Keratinocyte (primary cell): ENCODE results near the gene UNC5A. TPM values are rescaled to one million over a fixed set of nuclear protein-coding genes. Genes with fewer than 3 reads are reported as not detected.

ENCODE experiments used
- DNase-seq: peaks from one replicate; pipeline ENCODE4 v3.0.0-alpha.2; 2011; ENCODE audit warnings: low read depth, missing footprints, low spot score
- FAIRE-seq: peaks from 2 replicates; lab custom pipeline; 2011; peaks lifted over from hg19 to GRCh38; lab: Jason Lieb, UNC
- H2AFZ ChIP-seq: 2 replicates; pipeline ENCODE4 v1.6.0; 2012; ENCODE audit warnings: low read length, control low read depth, inconsistent platforms; ENCODE audit not compliant: control insufficient read depth
- H3K27ac ChIP-seq: 2 replicates; pipeline ENCODE4 v1.5.1; 2011; ENCODE audit warnings: low read length; ENCODE audit not compliant: control insufficient read depth, insufficient read depth
- H3K27me3 ChIP-seq: 3 replicates; pipeline ENCODE4 v1.6.0; 2011; ENCODE audit warnings: low read length; ENCODE audit not compliant: control insufficient read depth, insufficient read depth; ENCODE audit errors: extremely low read depth
- H3K36me3 ChIP-seq, 2 experiments: 2 replicates in 1 of 2; 3 replicates in 1 of 2; pipeline ENCODE4 v1.5.1; 2011; ENCODE audit warnings: low read length in 2 of 2, mild to moderate bottlenecking in 1 of 2; ENCODE audit not compliant: control insufficient read depth in 2 of 2, insufficient read depth in 2 of 2; ENCODE audit errors: extremely low read depth in 1 of 2
- H3K4me1 ChIP-seq: 3 replicates; pipeline ENCODE4 v1.5.1; 2011; ENCODE audit warnings: low read length; ENCODE audit not compliant: control insufficient read depth, insufficient read depth; ENCODE audit errors: extremely low read depth
- H3K4me2 ChIP-seq: 3 replicates; pipeline ENCODE4 v1.6.0; 2011; ENCODE audit warnings: low read depth, low read length; ENCODE audit not compliant: control insufficient read depth, insufficient read depth; ENCODE audit errors: extremely low read depth
- H3K4me3 ChIP-seq, 3 experiments: fragments of 200-600 bp in 1 of 3; sonication (generic) in 1 of 3; 2 replicates in 2 of 3; 3 replicates in 1 of 3; pipeline ENCODE4 v1.5.1; 2011 to 2016; ENCODE audit warnings: low read length in 3 of 3, mild to moderate bottlenecking in 3 of 3, control low read depth in 2 of 3, inconsistent platforms in 1 of 3, low read depth in 1 of 3, mixed read lengths in 1 of 3, mixed run types in 1 of 3, moderate library complexity in 1 of 3; ENCODE audit not compliant: control insufficient read depth in 2 of 3, insufficient read depth in 2 of 3; ENCODE audit errors: extremely low read depth in 1 of 3
- H3K79me2 ChIP-seq: 2 replicates; pipeline ENCODE4 v1.6.0; 2012; ENCODE audit warnings: low read length; ENCODE audit not compliant: control insufficient read depth, insufficient read depth
- H3K9ac ChIP-seq: 3 replicates; pipeline ENCODE4 v1.6.0; 2011; ENCODE audit warnings: low read length; ENCODE audit not compliant: control insufficient read depth, insufficient read depth; ENCODE audit errors: extremely low read depth
- H3K9me1 ChIP-seq: 3 replicates; pipeline ENCODE4 v1.6.0; 2011; ENCODE audit warnings: low read length; ENCODE audit not compliant: control insufficient read depth, insufficient read depth; ENCODE audit errors: extremely low read depth
- H3K9me3 ChIP-seq: 2 replicates; pipeline ENCODE4 v1.5.1; 2012; ENCODE audit warnings: low read depth, low read length; ENCODE audit not compliant: control insufficient read depth
- H4K20me1 ChIP-seq: 3 replicates; pipeline ENCODE4 v1.6.0; 2011; ENCODE audit warnings: low read length; ENCODE audit not compliant: control insufficient read depth, insufficient read depth; ENCODE audit errors: extremely low read depth
- CTCF ChIP-seq, 3 experiments: IDR thresholded peaks in 1 of 3; conservative IDR thresholded peaks in 1 of 3; optimal IDR thresholded peaks in 1 of 3; 2 replicates in 2 of 3; 3 replicates in 1 of 3; pipeline versions ENCODE3 to v1.5.1; 2011; ENCODE audit warnings: low read length in 3 of 3, mild to moderate bottlenecking in 3 of 3, moderate library complexity in 2 of 3, control low read depth in 1 of 3, inconsistent platforms in 1 of 3; ENCODE audit not compliant: insufficient read depth in 2 of 3; ENCODE audit errors: extremely low read depth in 1 of 3
- EZH2 ChIP-seq: IDR thresholded peaks from one replicate; pipeline ENCODE4 v1.6.1; 2012; ENCODE audit warnings: inconsistent platforms, mild to moderate bottlenecking, low read length, moderate library complexity
- dilution Hi-C: fragments of 300-500 bp; cut with MboI; formaldehyde crosslinking; loops from one replicate; pipeline ENCODE4 v1.7.0; 2020; ENCODE audit warnings: low sequenced_read_pairs; ENCODE audit not compliant: extremely low pct_ligation_motif_present
- polyA plus RNA-seq, 5 experiments: library from polyadenylated mRNA; depleted of rRNA in 3 of 5; stranded (reverse) in 3 of 5; stranded (forward) in 1 of 5; unstranded in 1 of 5; fragments of >200 nt; gene quantifications; 1 replicate in 1 of 5; 2 replicates in 3 of 5; 3 replicates in 1 of 5; pipeline versions ENCODE4 v1.2.1 to v1.2.3, GENCODE V29; 2011 to 2012; ENCODE audit warnings: missing spikeins in 2 of 5, low read depth in 1 of 5, low replicate concordance in 1 of 5

The UNC5A gene
- polyA plus RNA-seq, 1 donor (not counting 4 experiments of a cell fraction or from before 2014, with no cell fraction given), result not detected

DNA sequence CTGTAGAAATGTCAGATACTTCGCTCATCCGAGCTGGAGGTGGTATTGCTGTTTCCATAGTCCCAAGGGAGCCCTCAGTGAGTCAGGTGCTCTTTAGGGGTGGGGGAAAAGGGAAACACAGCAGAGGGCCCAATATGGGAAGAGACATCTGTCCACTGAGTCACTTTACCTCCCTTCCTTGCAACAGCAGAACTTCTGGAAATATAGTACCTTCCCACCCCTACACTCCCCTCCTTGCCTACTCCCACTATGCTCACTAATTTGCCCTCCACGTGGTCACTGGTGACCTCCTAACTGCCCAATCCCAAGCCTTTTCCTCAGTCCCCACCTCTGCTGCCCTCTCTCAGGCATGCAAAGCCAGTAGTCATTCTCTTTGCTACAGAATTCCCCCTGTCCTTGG is 86.9 kb downstream of the UNC5A start:
- no peaks in the 10 kb centered on the region for H3K79me2 ChIP-seq
- H3K27me3 ChIP-seq, result peaks cover 7% of the 10 kb centered on the region
- H3K4me2 ChIP-seq, result no peak overlapping the region
- no peak for FAIRE-seq
- no peak for DNase-seq
- H2AFZ ChIP-seq, result no peak overlapping the region
- no peak overlapping the region for H3K27ac ChIP-seq
- H3K9ac ChIP-seq, result no peak overlapping the region
- no peaks in the 10 kb centered on the region for H3K36me3 ChIP-seq
- no peaks in the 10 kb centered on the region for H3K9me1 ChIP-seq
- no peaks in the 10 kb centered on the region for H3K9me3 ChIP-seq
- H3K4me3 ChIP-seq, result no peak overlapping the region
- dilution Hi-C loops, result no loop called here
- no peaks in the 10 kb centered on the region for H4K20me1 ChIP-seq
- TF ChIP-seq CTCF (optimal IDR thresholded peaks at IDR 0.05 in 1 of 3, IDR thresholded peaks at IDR 0.05 in 1 of 3, conservative IDR thresholded peaks at IDR 0.05 in 1 of 3; ENCODE audit: extremely low read depth in 1 of 3, insufficient read depth in 2 of 3, low read length in 3 of 3), result no peak
- TF ChIP-seq EZH2, result no peak
- H3K4me1 ChIP-seq, result no peaks in the 10 kb centered on the region

- no peak for DNase-seq
- H3K27ac ChIP-seq, result no peak within 1 kb of the TSS
- FAIRE-seq, result no peak
- H3K9ac ChIP-seq, result no peak within 1 kb of the TSS
- no peaks in the 10 kb centered on the region for H3K9me1 ChIP-seq
- TF ChIP-seq CTCF (optimal IDR thresholded peaks at IDR 0.05 in 1 of 3, IDR thresholded peaks at IDR 0.05 in 1 of 3, conservative IDR thresholded peaks at IDR 0.05 in 1 of 3; ENCODE audit: extremely low read depth in 1 of 3, insufficient read depth in 2 of 3, low read length in 3 of 3) (no peak), EZH2 (no peak)
- no peak within 1 kb of the TSS for H3K4me3 ChIP-seq
- H3K4me1 ChIP-seq, result no peaks in the 10 kb centered on the region
- H3K36me3 ChIP-seq, result peaks cover 4 to 18% of the 10 kb centered on the region in 2 experiments
- no peaks in the 10 kb centered on the region for H3K27me3 ChIP-seq
- H2AFZ ChIP-seq, result no peak within 1 kb of the TSS
- no peak within 1 kb of the TSS for H3K4me2 ChIP-seq
- dilution Hi-C loops, result no loop called here
- H3K9me3 ChIP-seq, result no peaks in the 10 kb centered on the region
- no peaks in the 10 kb centered on the region for H4K20me1 ChIP-seq
- no peaks in the 10 kb centered on the region for H3K79me2 ChIP-seq
Observed at GRCh38 chr5:176899296-176899891, 89.0 kb downstream of the UNC5A start, which contains the start of gene HK3. HK3 (minus strand) TSS chr5:176899346; CDS start chr5:176896159, 3,187 bp downstream.
